HuH-7 (cell line): Measurements from ENCODE around the gene TNFSF11.
"Not testable (repeated sequence)": the region's sequence is repeated elsewhere in the genome, so short reads cannot be mapped to it uniquely, and the experiment has no call there.

ENCODE experiments used
- DNase-seq: peaks from one replicate; pipeline ENCODE4 v3.0.0; 2011; ENCODE audit warnings: low spot score

TNFSF11 gene

DNA sequence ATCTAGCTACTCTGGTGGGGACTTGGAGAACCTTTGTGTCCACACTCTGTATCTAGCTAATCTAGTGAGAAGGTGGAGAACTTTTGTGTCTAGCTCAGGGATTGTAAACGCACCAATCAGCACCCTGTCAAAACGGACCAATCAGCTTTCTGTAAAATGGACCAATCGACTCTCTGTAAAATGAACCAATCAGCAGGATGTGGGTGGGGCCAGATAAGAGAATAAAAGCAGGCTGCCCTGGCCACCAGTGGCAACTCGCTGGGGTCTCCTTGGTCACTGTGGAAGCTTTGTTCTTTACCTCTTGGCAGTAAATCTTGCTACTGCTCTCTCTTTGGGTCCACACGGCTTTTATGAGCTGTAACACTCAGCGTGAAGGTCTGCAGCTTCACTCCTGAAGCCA lies 13.6 kb upstream of the TNFSF11 start:
- DNase-seq: not testable (repeated sequence)

DNA sequence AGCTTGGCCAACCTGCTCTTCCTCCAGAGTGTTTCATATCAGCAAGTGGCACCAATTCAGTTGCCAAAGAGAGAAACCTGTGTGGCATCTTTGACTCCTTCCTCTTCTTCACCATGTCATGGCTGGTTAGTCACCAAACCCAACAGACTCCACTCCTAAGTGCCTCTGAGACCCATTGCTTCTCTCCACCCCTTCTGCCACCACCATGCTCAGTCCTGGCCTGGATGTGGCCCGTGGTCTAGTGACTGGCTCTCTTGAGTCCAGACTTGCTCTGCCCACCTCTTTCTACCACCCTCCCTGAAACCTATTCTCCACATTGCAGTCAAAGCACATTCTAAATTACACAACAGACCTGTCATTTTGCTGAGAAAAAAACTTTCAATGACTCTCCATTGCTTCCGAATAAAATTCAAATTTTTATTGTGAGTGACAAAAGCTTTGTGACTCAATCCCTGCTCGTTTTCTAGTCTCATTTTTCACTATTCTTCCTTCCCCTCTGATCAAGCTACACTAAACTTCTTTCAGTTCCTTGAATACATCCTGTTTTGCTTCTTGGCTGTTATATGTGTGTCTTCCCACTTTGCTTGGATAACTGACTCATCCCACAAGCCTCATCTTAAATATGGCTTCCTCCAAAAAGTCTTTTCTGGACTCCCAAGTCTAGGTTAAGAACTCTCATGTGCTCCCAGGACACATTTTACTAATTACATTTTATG lies 12.0 kb upstream of the TNFSF11 start:
- no peak for DNase-seq

GRCh38 chr13:42567906-42568305 lies 6.0 kb upstream of the TNFSF11 start:
- DNase-seq: no peak

DNA sequence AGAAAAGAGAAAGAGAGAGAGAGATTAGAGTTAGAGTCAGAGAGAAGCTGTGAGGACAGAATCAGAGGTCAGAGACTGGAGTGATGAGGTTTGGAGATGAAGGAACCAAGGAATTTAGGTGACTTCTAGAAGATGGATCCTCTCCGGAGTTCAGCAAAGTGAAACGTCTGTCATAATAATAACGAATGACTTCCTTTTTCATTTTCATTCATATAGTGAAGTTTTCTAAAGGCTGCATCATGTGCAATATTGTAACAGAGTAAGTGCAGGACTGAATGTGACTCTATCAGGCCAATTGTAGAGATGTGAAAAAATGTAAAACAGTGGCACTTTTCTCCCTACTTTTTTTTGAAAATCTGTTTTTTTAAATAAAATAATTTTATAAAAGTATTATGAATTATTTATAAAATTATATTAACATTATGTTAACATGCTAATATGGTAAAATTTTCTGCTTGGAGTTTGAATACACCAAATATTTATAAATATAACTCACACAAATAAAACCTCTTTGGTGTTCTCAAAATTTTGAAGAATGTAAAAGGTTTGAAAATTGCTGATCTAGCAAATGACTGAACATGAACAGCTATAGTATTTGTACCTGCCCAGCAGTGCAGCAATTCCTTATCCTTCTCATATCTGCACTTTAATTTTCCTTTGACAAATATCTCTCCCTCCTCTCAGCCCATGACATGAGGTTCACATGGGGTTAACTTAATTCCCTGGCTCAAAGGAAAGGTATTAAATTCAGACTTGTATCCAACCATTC lies 4.2 kb upstream of the TNFSF11 start:
- DNase-seq: no peak

DNA sequence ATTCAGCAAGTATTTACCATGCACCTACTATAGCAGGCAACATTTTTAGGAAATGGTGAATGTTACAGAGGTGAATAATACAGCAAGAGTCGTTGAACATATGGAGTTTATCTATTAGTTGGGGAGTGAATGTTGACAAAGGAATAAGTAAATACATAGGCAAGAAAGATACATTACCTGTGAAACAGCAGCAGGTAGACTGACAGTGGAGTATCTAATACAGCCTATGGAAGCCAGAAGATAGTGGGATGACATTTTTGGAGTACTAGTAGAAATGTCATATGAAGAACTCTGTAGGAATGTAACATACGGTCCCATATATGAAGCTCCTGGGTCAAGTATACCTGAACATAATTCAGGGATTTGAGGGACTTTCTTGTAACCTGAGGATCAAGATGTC lies 2.1 kb upstream of the TNFSF11 start:
- DNase-seq: no peak

GRCh38 chr13:42574435-42575311 lies 721 bp downstream of the TNFSF11 start:
- DNase-seq: no peak

DNA sequence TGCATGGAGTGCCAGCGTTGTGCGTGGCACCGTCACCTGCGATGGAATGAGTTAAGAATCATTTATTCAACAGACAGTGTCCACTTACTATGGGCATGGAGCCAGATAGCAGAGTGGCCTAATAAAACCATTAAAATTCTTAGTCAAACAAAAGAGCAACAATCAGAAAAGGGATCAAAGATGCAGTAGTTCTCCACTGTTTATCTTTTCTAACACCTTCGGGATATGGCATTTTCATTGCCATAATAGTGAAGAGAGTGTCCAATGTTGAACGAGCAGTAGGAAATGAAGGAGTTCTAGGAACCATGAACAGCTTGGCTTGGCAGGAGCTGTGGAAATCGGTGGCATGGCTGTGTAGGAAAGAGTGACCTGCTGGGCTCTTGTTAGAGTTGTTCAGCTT lies 2.0 kb downstream of the TNFSF11 start:
- no peak for DNase-seq

GRCh38 chr13:42577538-42577937 lies 3.6 kb downstream of the TNFSF11 start:
- DNase-seq: no peak

DNA sequence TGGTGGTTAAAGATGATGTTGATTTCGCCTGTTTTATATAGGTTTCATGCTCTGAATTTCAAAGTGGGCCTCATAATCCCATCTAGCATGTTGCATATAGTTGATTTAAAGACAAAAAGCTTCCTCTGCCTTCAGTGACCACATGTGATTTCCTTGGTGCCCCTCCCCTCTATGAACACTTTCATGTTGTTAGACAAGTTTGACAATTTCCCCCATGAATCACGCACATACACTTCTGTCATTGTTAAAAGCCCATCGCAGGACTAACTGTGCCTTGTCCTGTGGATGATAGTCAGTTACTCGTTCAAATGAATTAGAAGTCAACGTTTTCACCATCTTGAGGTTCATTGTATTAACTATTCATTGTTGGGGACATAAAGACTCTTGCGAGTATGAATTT lies 6.7 kb downstream of the TNFSF11 start:
- no peak for DNase-seq

DNA sequence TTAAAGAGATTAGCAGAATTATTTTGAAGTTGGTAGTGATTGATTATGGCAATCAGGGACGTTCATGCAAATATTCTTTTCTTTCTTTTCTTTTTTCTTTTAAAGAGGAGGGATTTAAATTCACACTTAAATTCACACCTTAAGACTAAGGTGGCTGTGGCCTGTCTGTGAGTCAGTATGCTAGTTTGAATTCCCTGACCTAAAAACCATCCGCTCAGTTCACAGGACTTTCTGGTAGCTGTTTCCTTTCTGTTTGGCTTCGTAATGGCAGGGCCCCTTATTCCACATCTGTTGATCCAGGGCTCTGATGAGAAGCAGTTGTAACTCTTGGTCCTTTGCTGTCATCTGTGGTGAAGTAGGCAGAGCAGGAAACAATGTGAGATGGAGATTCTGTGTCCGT lies 7.5 kb downstream of the TNFSF11 start:
- no peak for DNase-seq

DNA sequence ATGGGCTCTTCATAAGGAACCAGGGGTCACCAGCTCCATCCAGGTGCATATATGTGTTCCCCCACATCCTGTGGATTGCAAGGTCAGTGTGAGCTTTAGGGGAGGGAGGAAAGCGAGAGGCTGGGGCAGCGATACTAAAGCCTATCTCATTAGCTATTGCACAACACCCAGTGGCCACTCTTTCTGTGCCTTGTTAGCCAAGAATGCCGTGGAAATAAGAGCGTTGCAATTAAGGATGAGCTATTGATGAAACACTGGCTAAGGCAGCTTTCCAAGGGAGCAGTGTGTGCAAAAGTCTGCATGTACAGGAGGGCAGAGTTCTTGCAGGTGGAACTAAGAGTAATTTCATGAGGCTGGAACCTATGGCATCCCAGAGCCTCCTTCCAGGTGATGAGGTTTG lies 17.6 kb downstream of the TNFSF11 start:
- DNase-seq: no peak

GRCh38 chr13:42592915-42593900 lies 19.3 kb downstream of the TNFSF11 start:
- no peak for DNase-seq

- DNase-seq: peak; percentile 37
Observed at GRCh38 chr13:42594481-42595252, 20.7 kb downstream of the TNFSF11 start.

- DNase-seq: no peak
Observed at GRCh38 chr13:42595253-42595571, 21.3 kb downstream of the TNFSF11 start.

DNA sequence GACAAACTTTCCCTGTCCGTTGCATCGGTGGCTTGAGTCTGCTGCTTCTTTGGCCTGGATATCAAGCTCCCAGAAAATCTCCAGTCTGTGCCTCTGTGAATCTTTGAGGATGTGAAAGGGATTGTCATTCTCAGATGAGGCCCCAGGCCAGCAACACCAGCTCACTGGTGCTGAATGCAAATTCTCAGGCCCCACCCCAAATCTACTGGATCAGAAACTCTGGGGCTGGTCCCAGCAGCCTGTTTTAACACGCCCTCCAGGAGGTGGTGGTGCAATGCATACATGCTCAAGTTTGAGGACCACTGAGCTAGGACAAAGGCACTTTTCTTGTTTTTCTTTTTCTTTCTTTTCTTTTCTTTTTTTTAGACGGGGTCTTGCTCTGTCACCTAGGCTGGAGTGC lies 23.6 kb downstream of the TNFSF11 start:
- DNase-seq: no peak

DNA sequence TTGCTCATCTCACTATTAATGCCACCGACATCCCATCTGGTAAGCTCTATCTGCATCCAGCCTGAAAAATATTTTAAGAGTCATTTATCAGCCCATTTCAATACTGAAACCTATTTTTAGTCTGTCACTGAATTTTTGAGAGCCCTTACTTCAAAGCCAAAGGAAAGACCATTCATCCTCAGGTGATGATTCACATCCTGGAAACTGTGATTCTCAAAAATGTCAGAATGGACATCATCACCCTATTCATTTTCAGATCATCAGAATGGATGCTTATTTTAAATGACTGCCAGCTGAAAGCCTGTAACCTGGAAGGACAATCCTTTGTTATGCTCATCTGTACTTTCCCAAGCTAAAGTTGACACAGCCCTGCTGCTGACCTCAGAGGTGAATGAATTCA lies 27.0 kb downstream of the TNFSF11 start:
- no peak for DNase-seq

- no peak for DNase-seq
Observed at GRCh38 chr13:42602906-42603305, 29.0 kb downstream of the TNFSF11 start.

GRCh38 chr13:42603571-42603970 lies 29.6 kb downstream of the TNFSF11 start:
- no peak for DNase-seq

- DNase-seq: no peak
Observed at GRCh38 chr13:42607546-42607945, 33.6 kb downstream of the TNFSF11 start.

DNA sequence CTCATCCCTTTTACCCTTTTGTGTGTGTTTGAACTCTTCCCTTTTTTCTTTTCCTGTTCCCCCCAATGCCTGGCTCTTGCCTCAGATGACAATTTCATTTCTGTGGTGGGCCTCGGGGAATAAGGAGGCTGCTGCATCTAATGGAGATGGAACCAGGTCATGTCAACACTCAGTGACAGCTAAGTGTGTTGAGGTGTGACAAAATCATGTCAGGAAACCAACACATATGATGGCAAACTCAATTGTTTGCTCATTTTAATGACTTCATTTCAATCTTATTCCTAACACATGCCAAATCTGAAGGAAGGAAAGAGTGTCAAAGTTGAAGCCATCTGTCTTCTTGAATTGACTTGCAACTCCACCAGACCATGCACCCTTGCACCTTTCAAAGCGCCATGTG lies 36.7 kb downstream of the TNFSF11 start:
- DNase-seq: no peak
